GM12878 (cell line): ENCODE data around the gene FANCL.

Source experiments
- CEBPB ChIP-seq, 2 experiments: fragments of 150-350 bp in 1 of 2; IDR thresholded peaks; 2 replicates each; pipeline ENCODE4 v1.6.1; 2012 to 2014; ENCODE audit warnings: low read depth in 2 of 2, low read length in 2 of 2, borderline replicate concordance in 1 of 2, inconsistent platforms in 1 of 2
- CREB1 ChIP-seq: IDR thresholded peaks from 2 replicates; pipeline ENCODE4 v1.6.1; 2012; ENCODE audit warnings: low read depth, mild to moderate bottlenecking, inconsistent platforms
- CTCF ChIP-seq, 3 experiments: IDR thresholded peaks in 2 of 3; conservative IDR thresholded peaks in 1 of 3; 2 replicates each; pipeline ENCODE4 v1.5.1; 2011; ENCODE audit warnings: low read depth in 3 of 3, low read length in 3 of 3, mild to moderate bottlenecking in 3 of 3, control low read depth in 2 of 3, moderate library complexity in 2 of 3, inconsistent platforms in 1 of 3, mixed read lengths in 1 of 3; ENCODE audit not compliant: control insufficient read depth in 2 of 3, insufficient read depth in 1 of 3; ENCODE audit errors: extremely low read depth in 1 of 3
- EGR1 ChIP-seq, 2 experiments: IDR thresholded peaks; 1 replicate in 1 of 2; 2 replicates in 1 of 2; pipeline ENCODE4 v1.6.1; 2011 to 2012; ENCODE audit warnings: low read depth in 2 of 2, low read length in 2 of 2, borderline replicate concordance in 1 of 2, mild to moderate bottlenecking in 1 of 2, moderate library complexity in 1 of 2
- JUND ChIP-seq: IDR thresholded peaks from 2 replicates; pipeline ENCODE4 v1.6.1; 2012; ENCODE audit warnings: low read depth, mild to moderate bottlenecking, low read length, improper control_type of control experiment, moderate library complexity
- NR2C2 ChIP-seq: IDR thresholded peaks from 2 replicates; pipeline ENCODE4 v1.6.1; 2011; ENCODE audit warnings: borderline replicate concordance, low read depth; ENCODE audit not compliant: control insufficient read depth, insufficient read length
- PML ChIP-seq: IDR thresholded peaks from 2 replicates; pipeline ENCODE4 v1.6.1; 2012; ENCODE audit warnings: low read length, inconsistent platforms
- POLR2A ChIP-seq: IDR thresholded peaks from 2 replicates; pipeline ENCODE4 v1.6.1; 2011; ENCODE audit warnings: low read depth, mild to moderate bottlenecking, low read length
- POLR2AphosphoS5 ChIP-seq: IDR thresholded peaks from 2 replicates; pipeline ENCODE4 v1.6.1; 2011; ENCODE audit warnings: mild to moderate bottlenecking, low read length, inconsistent platforms
- RAD21 ChIP-seq: IDR thresholded peaks from 2 replicates; pipeline ENCODE4 v1.6.1; 2011; ENCODE audit warnings: mild to moderate bottlenecking, low read depth, low read length, moderate library complexity; ENCODE audit not compliant: insufficient read depth
- SP1 ChIP-seq: IDR thresholded peaks from one replicate; pipeline ENCODE4 v1.6.1; 2011; ENCODE audit warnings: low read depth, low read length
- TF ChIP-seq, protein P1 (sequence below): fragments of 450-650 bp; IDR thresholded peaks from 2 replicates; pipeline ENCODE4 v1.6.1; 2016; ENCODE audit warnings: mild to moderate bottlenecking, moderate library complexity, borderline replicate concordance
- TF ChIP-seq, protein P2 (sequence below): fragments of 450-650 bp; IDR thresholded peaks from 2 replicates; pipeline ENCODE4 v1.6.1; 2016; ENCODE audit warnings: mild to moderate bottlenecking

- no peak for TF ChIP-seq PML
- TF ChIP-seq, protein P1, sequence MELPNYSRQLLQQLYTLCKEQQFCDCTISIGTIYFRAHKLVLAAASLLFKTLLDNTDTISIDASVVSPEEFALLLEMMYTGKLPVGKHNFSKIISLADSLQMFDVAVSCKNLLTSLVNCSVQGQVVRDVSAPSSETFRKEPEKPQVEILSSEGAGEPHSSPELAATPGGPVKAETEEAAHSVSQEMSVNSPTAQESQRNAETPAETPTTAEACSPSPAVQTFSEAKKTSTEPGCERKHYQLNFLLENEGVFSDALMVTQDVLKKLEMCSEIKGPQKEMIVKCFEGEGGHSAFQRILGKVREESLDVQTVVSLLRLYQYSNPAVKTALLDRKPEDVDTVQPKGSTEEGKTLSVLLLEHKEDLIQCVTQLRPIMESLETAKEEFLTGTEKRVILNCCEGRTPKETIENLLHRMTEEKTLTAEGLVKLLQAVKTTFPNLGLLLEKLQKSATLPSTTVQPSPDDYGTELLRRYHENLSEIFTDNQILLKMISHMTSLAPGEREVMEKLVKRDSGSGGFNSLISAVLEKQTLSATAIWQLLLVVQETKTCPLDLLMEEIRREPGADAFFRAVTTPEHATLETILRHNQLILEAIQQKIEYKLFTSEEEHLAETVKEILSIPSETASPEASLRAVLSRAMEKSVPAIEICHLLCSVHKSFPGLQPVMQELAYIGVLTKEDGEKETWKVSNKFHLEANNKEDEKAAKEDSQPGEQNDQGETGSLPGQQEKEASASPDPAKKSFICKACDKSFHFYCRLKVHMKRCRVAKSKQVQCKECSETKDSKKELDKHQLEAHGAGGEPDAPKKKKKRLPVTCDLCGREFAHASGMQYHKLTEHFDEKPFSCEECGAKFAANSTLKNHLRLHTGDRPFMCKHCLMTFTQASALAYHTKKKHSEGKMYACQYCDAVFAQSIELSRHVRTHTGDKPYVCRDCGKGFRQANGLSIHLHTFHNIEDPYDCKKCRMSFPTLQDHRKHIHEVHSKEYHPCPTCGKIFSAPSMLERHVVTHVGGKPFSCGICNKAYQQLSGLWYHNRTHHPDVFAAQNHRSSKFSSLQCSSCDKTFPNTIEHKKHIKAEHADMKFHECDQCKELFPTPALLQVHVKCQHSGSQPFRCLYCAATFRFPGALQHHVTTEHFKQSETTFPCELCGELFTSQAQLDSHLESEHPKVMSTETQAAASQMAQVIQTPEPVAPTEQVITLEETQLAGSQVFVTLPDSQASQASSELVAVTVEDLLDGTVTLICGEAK, result no peak
- no peak for TF ChIP-seq CTCF (IDR thresholded peaks at IDR 0.05 in 2 of 3, conservative IDR thresholded peaks at IDR 0.05 in 1 of 3; ENCODE audit: control insufficient read depth in 2 of 3, extremely low read depth in 1 of 3, insufficient read depth in 1 of 3, low read depth in 3 of 3, low read length in 3 of 3)
- TF ChIP-seq POLR2AphosphoS5, result no peak
- TF ChIP-seq, protein P2, sequence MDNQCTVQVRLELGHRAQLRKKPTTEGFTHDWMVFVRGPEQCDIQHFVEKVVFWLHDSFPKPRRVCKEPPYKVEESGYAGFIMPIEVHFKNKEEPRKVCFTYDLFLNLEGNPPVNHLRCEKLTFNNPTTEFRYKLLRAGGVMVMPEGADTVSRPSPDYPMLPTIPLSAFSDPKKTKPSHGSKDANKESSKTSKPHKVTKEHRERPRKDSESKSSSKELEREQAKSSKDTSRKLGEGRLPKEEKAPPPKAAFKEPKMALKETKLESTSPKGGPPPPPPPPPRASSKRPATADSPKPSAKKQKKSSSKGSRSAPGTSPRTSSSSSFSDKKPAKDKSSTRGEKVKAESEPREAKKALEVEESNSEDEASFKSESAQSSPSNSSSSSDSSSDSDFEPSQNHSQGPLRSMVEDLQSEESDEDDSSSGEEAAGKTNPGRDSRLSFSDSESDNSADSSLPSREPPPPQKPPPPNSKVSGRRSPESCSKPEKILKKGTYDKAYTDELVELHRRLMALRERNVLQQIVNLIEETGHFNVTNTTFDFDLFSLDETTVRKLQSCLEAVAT, result no peak
- TF ChIP-seq NR2C2, result no peak
- no peak for TF ChIP-seq POLR2A
- no peak for TF ChIP-seq EGR1 (IDR thresholded peaks at IDR 0.05; ENCODE audit: borderline replicate concordance in 1 of 2, low read depth in 2 of 2, low read length in 2 of 2)
- no peak for TF ChIP-seq RAD21
- TF ChIP-seq CREB1, result no peak
- no peak for TF ChIP-seq CEBPB (IDR thresholded peaks at IDR 0.05; ENCODE audit: borderline replicate concordance in 1 of 2, low read depth in 2 of 2, low read length in 2 of 2)
- no peak for TF ChIP-seq SP1
- TF ChIP-seq JUND, result no peak
Measured at GRCh38 chr2:58202404-58202803, 38.7 kb downstream of the FANCL start.
